Measurements from ENCODE around the gene SFXN2.
"Not testable (repeated sequence)": the region's sequence is repeated elsewhere in the genome, so short reads cannot be mapped to it uniquely, and the experiment has no call there.

Gene SFXN2

DNA sequence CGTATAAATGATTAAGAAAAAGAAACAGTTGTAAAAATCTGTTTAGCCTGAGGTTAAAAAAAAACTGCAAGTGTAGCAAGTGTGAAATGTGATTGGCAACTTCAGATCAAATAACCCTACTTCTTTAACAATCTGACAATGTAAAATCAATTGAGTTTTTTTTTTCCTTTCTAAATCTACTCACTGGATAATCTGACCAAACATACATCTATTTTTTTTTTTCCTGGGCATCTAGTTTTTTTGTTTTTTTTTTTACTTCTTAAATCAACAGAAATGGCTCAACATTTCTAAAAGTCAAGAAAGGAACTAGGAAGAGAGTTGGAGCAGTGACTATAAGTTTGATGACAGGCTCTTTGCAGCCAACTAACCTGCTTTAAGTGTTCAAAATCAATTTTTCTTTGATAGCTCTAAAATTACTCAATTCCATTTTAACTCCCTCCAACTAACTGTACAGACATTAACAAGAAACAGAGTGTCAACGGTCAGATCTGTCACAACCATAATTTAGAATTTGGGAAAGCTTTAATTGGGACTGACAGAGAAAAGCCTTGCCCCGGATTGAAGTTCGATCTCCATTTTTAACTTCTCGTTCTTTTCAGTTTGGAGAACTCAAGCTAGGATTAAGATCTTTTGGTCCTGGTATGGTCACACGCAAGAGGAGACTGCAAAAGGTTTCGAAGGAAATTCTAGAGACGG, 1.4 kb upstream of the SFXN2 start:
- TF ChIP-seq CTCF (IDR thresholded peaks at IDR 0.05; ENCODE audit: low read depth, low read length), result no peak
- in situ Hi-C loops (cut with HindIII; ENCODE audit: low sequenced_read_pairs), result no loop called here
- no peak for DNase-seq (ENCODE audit: low read depth, low spot score)
- H3K4me3 ChIP-seq (ENCODE audit: low read depth, low read length), result peak overlapping the region; percentile 94

- in situ Hi-C loops (cut with HindIII; ENCODE audit: low sequenced_read_pairs), result no loop called here
- peak; percentile 37 for TF ChIP-seq CTCF (IDR thresholded peaks at IDR 0.05; ENCODE audit: low read depth, low read length)
- peak overlapping the region; percentile 94 for H3K4me3 ChIP-seq (ENCODE audit: low read depth, low read length)
- DNase-seq (ENCODE audit: low read depth, low spot score), result no peak
Measured at GRCh38 chr10:102713539-102713813, 960 bp upstream of the SFXN2 start.

GRCh38 chr10:102713814-102714620, 419 bp upstream of the SFXN2 start, which contains the start of gene ARL3:
ARL3 (minus strand) TSS chr10:102714397; CDS start chr10:102714275, 122 bp downstream.
- H3K4me3 ChIP-seq (ENCODE audit: low read depth, low read length), result peak within 1 kb of the TSS; percentile 94

GRCh38 chr10:102715880-102716279, 1.4 kb downstream of the SFXN2 start:
- DNase-seq (ENCODE audit: low read depth, low spot score), result no peak
- no peak for TF ChIP-seq CTCF (IDR thresholded peaks at IDR 0.05; ENCODE audit: low read depth, low read length)
- H3K4me3 ChIP-seq (ENCODE audit: low read depth, low read length), result no peak overlapping the region
- in situ Hi-C loops (cut with HindIII; ENCODE audit: low sequenced_read_pairs), result no loop called here

More at GRCh38 chr10:102713814-102714620, 419 bp upstream of the SFXN2 start, which contains the start of gene ARL3:
- peak; percentile 99 for DNase-seq (ENCODE audit: low read depth, low spot score)
- in situ Hi-C loops (cut with HindIII; ENCODE audit: low sequenced_read_pairs), result no loop called here
- TF ChIP-seq CTCF (IDR thresholded peaks at IDR 0.05; ENCODE audit: low read depth, low read length), result no peak

DNA sequence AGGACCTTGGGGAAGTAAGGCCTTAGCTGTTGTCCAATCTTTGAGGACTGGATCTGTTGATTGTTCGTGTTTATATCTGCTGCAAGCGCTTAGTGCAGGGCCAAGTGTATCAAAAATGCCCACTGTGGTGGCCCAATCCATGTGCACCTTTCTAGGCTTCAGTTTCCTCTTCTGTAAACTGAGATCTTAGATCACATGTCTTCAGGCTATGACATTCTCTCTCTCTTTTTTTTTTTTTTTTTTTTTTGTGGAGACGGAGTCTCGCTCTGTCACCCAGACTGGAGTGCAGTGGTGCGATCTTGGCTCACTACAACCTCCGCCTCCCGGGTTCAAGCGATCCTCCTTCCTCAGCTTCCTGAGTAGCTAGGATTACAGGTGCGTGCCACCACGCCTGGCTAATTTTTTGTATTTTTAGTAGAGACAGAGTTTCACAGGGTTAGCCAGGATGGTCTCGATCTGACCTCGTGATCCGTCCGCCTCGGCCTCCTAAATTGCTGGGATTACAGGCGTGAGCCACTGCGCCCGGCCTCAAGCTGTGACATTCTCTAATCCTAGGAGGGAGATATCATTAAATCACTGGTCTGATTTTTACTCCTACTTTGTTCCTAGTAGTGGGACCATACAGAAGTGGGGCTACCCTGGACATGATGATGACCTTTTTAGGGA, 2.6 kb downstream of the SFXN2 start:
- in situ Hi-C loops (cut with HindIII; ENCODE audit: low sequenced_read_pairs); DNase-seq (ENCODE audit: low read depth, low spot score); H3K4me3 ChIP-seq (ENCODE audit: low read depth, low read length): not testable (repeated sequence)

GRCh38 chr10:102718220-102718619, 3.8 kb downstream of the SFXN2 start:
- H3K4me3 ChIP-seq (ENCODE audit: low read depth, low read length), result no peak overlapping the region
- DNase-seq (ENCODE audit: low read depth, low spot score), result peak; percentile 57
- no peak for TF ChIP-seq CTCF (IDR thresholded peaks at IDR 0.05; ENCODE audit: low read depth, low read length)
- in situ Hi-C loops (cut with HindIII; ENCODE audit: low sequenced_read_pairs), result no loop called here

DNA sequence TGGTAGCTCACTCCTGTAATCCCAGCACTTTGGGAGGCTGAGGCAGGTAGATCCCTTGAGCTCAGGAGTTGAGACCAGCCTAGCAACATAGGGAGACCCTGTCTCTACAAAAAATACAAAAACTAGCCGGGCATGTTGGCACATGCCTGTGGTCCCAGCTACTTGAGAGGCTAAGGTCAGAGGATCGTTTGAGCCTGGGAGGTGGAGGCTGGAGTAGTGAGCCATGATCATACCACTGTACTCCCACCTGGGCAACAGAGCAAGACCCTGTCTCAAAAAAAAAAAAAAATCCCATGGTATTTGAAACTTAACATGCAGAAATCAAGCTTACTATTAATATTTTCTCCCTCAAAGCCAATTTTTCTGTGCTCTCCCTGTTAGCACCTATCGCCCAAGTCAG, 5.9 kb downstream of the SFXN2 start:
- no peak for TF ChIP-seq CTCF (IDR thresholded peaks at IDR 0.05; ENCODE audit: low read depth, low read length)
- in situ Hi-C loops (cut with HindIII; ENCODE audit: low sequenced_read_pairs), result no loop called here
- H3K4me3 ChIP-seq (ENCODE audit: low read depth, low read length), result no peak overlapping the region
- DNase-seq (ENCODE audit: low read depth, low spot score), result no peak
